Urothelium cell line (cell line): ENCODE measurements around the gene PTPA.
A peak's percentile ranks its signal among the peaks of the same experiment; 100 is the strongest.

Source experiments
- DNase-seq: peaks from one replicate; pipeline ENCODE4 v3.0.0; 2011; ENCODE audit warnings: low spot score, mixed read lengths
- FAIRE-seq: peaks from 2 replicates; lab custom pipeline; 2011; peaks lifted over from hg19 to GRCh38; lab: Jason Lieb, UNC

The PTPA gene

DNA sequence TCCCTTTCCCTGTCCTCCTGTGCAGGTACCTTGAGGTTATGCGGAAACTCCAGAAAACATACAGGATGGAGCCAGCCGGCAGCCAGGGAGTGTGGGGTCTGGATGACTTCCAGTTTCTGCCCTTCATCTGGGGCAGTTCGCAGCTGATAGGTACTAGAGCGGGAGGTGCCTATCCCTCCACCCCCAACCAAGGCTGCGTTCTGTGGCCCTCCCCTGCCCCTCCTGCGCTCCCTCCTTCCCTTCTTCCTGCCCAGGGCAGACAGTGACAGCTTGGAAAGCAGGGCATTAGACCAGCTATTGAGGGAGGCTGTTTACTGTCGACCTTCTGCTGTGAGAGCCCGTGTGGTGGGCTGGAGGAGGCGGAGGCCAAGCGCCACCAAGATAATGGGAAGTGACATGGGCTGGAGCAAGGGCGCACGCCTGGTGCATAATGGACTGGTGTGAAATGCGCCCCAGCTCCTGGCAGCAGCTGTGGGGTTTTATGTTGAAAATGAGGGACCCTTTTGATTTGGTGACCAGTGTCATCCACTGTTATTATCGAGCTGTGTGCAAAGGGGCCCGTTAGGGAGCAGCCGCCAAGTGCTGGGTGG is 25.3 kb downstream of the PTPA start:
- no peak for FAIRE-seq
- no peak for DNase-seq

DNA sequence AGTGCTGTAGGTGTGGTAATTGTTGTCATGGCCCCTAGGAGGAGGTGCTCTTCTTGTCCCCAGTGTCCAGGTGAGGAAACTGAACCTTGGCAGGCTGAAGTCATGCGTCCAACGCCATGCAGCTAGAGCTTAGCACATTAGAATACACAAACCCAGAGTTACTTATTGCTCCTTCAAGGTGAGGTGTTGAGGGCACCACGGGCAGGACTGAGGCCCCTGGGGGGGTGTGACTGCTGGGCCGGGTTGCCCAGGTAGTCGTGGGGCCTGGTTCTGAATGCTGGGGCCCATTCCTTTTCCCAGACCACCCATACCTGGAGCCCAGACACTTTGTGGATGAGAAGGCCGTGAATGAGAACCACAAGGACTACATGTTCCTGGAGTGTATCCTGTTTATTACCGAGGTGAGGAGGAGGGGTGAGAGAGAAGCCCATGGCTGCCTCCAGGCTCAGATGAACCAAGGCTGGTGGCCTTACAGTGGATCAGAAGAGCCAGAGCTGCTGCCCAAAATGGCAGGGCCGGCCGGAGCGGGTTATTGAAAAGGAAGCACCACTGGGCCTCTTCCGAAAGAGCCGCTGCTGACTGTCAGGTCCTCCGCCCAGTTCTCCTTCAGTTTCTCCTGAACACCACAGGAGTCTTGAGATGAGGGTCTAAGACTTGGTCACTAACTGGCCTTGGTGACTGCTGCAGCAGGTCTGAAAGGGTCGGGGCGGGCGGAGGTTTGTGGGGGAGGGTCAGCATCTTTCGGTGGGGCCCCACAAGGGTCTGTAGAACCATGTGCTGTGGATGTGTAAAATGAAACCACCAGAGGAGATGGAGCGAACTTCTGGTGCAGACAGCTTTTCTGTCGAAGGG is 26.3 kb downstream of the PTPA start:
- FAIRE-seq (no peak), DNase-seq (no peak)

DNA sequence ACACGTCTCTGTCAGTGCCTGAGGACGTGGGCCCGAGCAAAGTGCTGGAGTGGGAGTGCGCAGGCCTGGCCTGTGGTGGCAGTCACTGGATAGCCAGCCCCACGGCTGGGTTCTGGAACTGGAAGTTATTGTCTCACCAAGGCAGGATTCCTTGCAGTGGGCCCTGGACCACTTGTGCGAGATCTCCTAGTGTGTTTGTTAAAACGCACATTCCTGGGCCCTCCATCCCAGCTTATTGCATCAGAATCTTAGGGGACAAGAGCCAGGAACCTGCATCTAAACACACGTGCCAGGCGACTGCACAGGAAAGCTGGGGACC is 26.9 kb downstream of the PTPA start:
- DNase-seq (no peak), FAIRE-seq (no peak)

DNA sequence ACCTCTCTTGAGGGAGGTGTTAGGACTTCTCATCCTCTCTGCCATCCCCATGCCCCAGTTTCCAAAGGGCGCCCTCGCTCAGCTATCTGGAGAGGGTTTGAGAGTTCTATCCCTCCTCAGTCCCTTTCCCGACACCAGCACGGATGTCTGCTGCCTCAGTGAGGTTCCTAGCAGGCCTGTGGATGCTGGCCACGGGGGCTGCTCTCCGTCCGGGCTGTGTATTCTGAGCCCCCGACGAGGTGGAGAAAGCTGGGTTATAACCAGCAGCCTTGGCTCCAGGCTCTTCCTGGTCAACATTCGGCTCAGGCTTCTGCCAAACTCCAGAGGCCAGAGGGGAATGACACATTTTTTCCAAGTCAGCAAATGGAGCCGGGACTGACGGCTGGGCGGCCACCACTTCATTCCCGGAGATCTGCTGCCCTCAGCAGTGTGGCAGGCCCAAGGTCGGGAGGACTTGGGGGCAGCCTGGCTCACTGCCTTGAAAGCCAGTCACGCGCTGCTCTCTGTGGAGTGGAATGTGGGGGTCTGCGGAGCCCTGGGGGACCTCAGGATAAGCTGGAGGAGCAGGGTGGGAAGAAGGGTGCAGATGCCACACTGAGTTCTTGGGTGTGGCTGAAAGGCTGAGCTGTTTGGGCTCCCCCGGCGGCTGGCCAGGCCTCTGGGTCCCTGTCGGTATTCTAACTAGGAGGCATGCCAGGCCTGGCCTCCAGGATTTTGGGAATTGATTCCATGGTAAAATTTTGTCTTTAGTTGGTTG is 27.4 kb downstream of the PTPA start:
- FAIRE-seq (no peak), DNase-seq (no peak)

DNA sequence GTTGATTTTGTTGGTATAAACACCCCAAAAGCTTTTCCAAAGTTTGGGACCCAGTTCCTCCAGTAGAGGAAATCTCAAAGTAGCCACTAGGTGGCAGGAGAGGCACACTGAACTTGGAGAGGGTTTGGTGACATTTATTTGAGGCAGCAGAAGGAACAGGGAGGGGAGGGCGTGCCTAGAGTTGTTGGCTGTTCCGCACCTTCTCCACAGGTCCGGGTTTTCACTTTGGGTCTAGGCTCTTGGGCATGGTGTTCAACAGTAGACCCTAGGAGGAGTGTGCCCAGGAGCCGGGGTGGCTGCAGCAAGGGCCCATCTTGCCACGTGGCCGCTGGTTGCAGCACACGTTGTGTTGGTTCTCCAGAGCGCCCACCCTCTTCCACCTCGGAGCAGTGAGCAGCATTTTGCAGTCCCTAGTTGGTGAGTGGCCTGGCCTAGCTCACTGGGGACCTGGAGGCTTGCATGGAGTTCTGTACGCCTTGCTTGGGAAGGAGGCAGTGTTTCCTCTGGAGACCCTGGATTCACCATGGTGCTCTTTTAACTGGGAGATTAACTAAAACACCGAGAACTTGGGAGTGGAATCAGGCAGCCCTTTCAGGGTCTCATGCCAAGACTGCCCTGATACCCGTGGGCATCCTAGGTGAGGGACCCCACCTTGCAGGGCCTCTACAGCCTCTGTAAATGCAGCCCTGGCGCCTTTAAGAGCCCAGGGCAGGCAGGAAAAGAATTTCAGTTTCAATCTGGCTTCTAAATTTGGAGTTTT is 28.2 kb downstream of the PTPA start:
- FAIRE-seq (no peak), DNase-seq (peak; percentile 79)

DNA sequence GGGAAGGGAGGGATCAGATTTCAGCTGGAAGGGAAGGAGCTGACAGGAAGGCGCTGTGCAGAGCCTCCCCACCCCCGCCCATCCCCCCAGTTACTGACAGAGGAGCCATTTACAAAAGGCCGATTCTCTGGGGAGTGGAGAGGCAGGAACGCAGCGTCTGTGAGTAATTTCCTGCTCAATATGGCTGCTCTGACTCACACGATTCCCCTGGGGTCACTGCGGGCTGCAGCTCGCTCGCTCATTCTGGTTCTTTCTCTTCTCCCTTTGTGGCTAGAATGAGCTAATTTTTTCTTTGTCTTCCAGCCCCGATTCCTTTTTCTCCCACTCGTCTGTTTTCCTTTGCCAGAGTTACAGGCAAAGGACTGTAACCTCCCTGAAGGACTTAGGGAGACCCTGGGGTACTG is 28.8 kb downstream of the PTPA start:
- peak; percentile 94 for DNase-seq
- FAIRE-seq = no peak

DNA sequence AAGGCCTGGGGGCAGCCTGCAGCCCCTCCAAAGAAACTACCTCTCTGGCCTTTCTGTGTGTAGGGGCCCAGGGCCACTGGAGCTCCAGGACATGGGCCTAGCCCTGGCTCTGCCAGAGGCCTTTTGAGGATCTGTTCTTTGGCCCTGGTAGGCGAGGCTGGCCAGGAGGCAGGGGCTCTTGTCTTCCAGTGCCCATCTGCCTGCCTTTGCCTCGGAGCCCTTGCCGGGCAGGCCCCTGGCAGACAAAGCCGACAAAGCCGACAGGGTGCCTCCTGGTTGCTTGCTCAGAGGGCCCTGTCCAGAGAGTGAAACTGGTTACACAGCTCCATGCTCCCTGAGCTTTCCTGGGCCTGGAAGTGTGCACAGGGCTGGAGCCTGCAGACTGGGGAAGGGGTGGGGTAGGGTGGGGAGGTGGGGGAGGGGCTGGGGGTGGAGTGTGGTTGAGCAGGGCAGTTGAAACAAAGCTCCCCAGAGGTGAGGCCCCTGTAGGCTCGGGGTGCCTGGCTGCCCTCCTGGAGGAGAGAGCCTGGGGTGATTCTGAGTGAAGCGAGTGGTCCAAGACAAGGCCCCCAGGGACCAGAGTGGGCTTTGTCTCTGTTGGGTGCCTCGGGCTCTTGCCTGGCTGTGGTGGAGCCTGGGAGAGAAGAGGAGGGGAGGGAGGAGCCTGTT is 29.3 kb downstream of the PTPA start:
- DNase-seq (peak; percentile 48), FAIRE-seq (no peak)

DNA sequence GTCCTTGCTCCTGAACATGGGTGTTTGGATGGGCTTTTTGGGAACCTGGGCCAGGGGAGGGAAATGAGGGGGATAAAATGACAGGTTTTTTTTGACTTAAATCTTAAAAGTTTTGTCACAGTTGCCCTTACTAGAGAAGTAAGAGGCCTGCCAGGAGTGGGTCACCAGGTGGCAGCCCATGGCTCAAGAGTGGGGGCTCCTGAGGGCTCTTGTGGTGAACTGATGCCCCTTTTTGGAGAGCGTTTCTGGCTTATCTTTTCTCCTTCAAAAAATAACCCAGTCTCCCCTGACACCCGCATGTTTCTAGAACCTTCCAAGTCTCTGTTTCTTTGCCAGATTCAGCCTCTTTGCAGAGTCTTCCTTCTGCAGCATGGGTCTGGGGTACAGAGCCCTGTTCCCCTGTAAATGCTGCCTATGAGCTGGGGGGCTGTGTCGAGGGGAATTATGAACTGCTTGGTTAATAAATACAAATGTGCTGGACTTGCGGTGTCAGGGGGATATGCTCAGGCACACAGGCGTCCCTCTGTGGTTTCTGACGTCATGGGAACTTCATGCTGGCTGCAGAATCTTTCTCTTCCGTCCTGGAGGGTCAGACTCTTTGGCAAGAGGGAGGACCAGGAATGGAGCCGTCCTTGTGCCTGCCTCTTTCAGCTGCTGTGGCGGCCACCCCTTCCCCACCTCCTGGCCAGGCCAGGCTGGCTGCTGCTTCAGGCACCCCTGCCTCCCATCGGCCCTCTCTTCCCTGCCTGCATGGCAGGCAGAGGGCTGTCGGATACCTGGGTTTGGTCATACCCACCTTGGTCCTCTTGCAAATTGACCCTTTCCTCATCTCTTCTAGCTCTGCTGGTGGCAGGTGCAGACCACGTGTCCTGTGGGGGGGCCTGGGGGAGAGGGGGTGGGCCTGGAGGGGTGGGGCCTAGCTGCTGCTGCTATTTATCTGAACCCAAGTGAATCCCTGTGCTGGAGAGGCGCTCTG is 30.1 kb downstream of the PTPA start:
- FAIRE-seq = no peak
- peak; percentile 45 for DNase-seq

DNA sequence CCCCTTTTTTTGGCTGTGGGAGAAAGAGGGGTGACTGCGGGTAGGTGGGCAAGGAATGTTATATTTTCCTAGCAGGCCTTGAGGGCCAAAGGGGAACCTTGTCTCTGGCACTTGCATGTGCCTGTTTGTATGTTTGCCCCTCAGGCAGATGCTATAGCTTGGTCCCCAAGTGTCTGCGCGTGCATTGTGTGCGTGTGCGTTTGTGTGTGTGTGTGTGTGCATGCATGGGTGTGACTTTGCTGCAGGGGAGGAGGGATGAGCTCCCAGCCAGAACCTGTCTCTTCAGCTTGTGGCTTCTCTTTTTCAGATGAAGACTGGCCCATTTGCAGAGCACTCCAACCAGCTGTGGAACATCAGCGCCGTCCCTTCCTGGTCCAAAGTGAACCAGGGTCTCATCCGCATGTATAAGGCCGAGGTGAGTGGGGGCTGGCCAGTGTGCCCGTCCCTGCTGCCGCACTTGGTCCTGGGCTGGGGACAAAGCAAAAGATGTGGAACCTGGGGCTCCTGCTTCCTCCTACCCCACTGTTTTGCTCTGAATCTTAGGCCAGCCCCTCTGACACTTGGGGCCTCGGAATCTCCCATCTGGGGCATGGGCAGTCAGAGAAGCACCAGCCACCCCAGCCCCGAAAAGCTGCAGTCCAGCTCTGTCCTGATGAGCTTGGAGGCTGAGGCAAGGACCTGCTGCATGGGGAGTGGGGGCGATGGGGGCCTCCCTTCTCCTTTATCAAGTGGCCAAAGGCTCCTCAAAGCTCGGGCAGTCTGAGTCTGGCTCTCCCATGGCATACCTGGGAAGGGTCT is 31.1 kb downstream of the PTPA start:
- FAIRE-seq = no peak
- no peak for DNase-seq

DNA sequence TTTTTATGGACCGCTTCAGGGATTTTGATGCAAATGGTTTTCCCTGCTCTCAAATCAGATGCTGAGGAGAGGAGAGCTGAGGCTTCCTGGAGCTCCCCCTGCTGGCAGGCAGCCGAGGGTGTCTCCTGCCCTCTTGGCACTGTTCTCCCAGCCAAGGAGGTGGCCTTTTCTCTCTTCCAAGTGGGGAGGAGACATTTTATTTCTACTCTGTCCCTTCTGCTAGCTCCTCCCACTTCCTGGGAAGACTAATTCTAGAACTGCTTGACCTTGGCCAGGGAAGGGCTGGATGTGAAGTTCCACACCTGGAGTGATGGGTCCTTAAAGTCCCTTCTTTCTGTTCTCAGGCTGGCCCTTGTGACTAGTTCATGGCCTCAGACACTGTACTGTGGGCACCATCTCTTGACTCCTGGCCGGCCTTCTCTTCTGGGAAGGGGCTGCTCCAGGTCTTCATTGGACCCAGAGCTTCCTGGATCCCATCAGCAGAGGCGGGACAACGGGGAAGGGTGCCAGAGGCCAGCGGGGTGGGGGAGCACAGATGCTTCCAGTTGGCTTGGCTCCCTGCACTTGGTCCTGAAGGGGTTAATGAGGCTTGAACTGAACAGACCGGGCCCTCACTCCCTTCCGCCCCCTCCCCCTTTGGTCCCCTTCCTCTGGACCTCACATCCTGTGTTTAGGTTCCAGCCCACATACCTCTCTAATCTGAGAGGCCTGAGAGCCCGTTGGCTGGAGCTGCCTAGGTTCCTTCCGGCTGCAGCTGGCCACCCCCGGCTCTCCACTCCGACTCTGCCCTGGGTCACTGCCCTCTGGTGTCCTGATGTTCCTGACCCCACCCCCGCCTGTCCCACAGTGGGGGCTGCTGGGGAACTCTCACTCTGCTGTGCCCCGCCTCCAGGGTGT is 32.1 kb downstream of the PTPA start:
- DNase-seq (peak; percentile 86), FAIRE-seq (no peak)

DNA sequence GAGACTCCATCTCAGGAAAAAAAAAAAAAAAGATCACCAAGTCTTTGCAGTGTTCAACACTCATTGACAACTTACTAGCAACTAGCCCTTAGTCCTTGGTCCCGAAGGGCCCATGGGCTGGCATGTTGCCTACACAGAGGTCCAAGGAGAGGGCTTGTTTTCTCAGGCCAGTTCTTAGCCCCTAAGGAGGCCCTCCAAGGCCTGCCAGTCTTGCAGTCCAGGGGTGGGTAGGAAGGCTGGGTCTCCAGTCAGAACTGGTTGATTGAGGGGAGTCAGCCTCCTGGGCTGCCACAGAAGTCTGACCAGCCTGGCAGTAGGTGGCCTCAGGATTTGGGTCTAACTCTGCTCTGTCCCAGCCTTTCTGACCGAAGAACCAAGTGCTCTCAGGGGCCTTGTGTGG is 34.1 kb downstream of the PTPA start:
- DNase-seq (no peak), FAIRE-seq (no peak)

DNA sequence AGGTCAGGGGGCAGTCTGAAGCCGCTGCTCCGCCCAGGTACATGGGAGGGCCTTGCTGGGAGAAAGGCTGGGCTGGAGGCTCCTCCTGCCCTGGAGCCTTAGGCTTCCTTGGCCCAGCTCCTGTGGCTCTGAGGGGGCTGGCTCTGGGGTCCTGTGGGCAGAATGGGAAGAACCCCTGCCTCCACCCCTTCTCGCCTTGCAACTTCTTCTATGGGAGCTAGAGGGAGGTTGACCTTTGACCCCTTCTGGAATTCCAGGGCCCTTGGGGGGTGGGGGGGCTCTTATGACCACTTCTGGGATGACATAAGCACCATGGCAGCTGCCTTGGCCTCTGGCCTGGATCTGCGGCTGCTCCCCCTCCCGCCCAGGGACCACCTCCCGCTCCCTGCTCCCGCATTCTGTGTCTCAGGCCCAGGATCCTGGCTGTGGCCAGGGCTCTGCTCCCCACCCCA is 34.7 kb downstream of the PTPA start:
- DNase-seq (peak; percentile 63), FAIRE-seq (no peak)

DNA sequence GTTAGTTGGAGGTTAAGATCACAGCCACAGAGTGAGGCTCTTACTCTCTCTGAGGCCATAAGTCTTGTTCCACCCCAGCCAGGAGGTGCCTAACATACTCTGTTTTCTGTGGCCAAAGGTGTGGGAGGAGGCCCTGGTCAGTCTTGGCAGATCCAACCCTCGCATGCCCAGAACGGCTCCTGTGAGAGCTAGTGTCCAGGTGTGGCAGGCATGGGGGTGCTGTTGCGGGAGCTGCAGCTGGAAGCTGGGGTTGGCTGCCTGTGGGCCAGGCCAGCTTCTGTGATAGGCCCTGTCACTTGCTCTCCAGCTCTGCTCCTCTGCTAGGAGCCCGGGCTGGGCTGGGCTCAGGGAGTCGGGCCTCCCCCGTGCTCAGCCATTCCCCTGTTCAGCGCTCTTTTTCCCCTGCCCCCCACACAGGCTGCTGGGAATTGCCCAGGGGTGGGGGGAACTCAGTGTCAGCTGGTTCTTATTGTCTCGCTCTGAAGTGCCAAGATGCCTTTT is 35.3 kb downstream of the PTPA start:
- DNase-seq = no peak
- no peak for FAIRE-seq

DNA sequence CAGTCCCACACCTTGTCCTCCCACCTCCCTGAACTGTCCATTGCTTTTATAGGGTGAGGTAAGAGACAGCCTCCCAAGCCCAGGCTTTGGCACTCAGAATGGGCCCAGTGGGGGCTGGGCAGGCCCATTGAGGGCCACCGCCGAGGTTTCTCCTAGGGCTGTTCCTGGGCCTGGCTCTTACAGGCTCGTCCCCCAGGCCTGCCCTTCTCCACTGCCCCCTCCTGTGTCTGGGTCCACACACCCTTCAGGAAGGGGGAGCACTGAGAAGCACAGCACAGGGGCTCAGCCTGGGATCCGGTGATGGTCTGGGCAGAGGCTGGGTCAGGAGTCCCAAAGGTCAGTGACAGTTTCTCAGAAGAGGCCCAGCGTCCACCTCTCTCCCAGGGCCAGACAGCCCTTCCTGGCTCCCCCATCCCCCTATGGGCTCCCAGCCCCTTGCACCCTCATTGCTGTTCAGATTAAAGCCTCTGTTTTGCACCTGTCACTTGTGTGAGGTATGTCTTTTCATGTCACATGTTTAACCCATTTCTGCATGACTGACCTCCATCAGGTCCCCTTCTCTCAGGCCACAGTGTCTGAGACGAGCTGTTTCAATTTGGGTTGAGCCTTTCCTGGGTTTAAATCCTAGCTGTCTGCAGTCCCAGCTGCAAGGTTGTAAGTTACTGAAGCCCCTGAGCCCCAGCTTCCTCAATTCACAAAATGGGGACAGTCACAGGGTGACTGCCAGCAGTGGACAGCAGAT is 37.4 kb downstream of the PTPA start:
- FAIRE-seq (no peak), DNase-seq (no peak)

DNA sequence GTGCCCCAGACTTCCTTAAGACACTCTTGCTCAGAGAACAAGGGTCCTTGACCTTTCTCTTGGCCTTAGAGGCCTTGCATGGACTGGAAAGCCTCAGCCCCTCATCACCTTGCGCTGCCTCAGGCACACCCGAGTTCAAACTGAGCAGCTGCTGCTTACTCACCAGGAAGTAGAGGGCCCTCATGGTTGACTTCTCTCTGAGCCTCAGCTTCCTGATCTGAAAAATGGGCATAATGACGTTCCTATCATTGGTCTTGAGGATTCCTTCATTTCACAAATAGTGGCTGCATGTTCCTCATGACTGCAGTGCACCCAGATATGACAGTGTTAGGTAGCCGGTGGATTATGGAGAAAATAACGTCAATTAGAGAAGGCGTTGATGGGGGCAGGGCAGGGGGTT is 38.2 kb downstream of the PTPA start:
- FAIRE-seq (no peak), DNase-seq (no peak)

DNA sequence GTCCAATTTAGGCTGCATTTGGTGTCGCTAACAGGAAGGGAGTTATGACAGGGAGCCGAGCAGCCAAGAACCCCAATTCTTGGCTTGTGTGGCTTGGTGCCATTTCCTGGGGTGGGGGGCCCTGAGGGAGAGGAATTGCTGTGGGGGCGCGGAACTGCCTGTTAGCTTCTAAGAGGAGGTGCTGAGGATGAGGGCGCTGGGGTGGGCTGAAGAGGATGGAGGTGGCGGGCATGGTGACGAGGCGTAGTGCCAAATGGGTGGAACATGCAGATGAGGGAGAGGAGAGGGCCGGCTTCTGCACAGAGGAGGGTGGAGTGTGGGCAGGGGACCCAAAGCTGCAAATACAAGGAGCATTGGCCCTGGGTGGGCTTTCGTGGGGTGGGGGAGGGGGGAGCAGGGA is 38.9 kb downstream of the PTPA start:
- DNase-seq (no peak), FAIRE-seq (no peak)

DNA sequence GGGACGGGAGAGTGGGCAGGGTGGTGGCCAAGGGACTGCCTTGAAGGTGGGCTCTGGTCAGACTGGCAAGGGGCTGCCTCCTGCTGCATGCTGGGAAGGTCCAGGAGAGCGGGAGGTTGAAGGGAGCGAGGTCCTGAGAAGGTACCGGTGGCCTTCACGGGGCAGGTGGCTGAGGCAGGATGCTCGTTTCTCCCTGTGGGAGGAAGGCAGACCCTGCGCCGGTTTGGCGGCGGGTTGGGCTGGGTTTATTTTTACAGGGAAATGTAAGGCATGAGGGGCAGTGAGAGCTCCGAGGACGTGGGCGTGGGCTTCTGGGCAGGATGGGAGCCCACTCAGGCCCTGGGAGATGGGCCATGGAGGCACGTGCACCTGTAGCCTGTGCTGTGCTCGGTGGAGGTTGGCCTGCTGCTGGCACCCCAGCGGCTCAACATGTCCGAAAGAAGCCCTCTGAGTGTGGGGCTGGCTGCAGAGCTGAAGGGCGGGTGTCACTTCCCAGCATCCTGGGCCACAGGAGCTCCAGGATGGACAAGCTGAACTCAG is 39.5 kb downstream of the PTPA start:
- DNase-seq = no peak
- no peak for FAIRE-seq
